Adrenal gland (tissue), 5 donors: Measurements from ENCODE around the gene NKX2-8.
A peak's percentile ranks its signal among the peaks of the same experiment; 100 is the strongest.

Source experiments
- CTCF ChIP-seq, 6 experiments: fragments of 450-650 bp in 4 of 6; fragments of 200-600 bp in 2 of 6; sonication (generic) in 1 of 6; IDR thresholded peaks; 1 replicate in 5 of 6; 2 replicates in 1 of 6; pipeline versions ENCODE4 v1.5.1 to v1.8.0; 2016 to 2021; ENCODE audit warnings: antibody characterized with exemption in 6 of 6, mild to moderate bottlenecking in 2 of 6, moderate library complexity in 1 of 6
- POLR2A ChIP-seq, 2 donors: fragments of 450-650 bp; IDR thresholded peaks; one replicate each; pipeline ENCODE4 v1.6.1; 2017; ENCODE audit warnings: antibody characterized with exemption in 2 of 2, mild to moderate bottlenecking in 2 of 2, moderate library complexity in 1 of 2
- donor health status: DM: no; HTN: no; CAD: no.

GRCh38 chr14:36553656-36554260 is 28.7 kb downstream of the NKX2-8 start:
- TF ChIP-seq CTCF (IDR thresholded peaks at IDR 0.05) (peak; percentile 9 to 71 (median 54)), POLR2A (IDR thresholded peaks at IDR 0.05) (no peak)
